WTC11 (cell line): ENCODE results near the gene SGCA. TPM values are rescaled to one million over a fixed set of nuclear protein-coding genes. Genes with fewer than 3 reads are reported as not detected.

Experiments used
- ATAC-seq: fragments of 200-7000 bp; cut with Tn5 transposase; 2 replicates; pipeline ENCODE4 v1.10.0; 2021; ENCODE audit warnings: mild to moderate bottlenecking, moderate library complexity
- CTCF ChIA-PET: fragments of 300-600 bp; sonication (Branson Sonifier 250); formaldehyde crosslinking; loops from one replicate; lab custom pipeline; 2021; ENCODE audit warnings: antibody characterized with exemption; lab: Charles Lee
- POLR2A ChIA-PET: fragments of 350-600 bp; sonication (Branson Sonifier 250); formaldehyde crosslinking; loops from one replicate; lab custom pipeline; 2021; ENCODE audit warnings: antibody characterized with exemption; lab: Charles Lee
- DNase-seq: peaks from one replicate; pipeline ENCODE4 v3.0.0; 2021; ENCODE audit warnings: low spot score
- H3K27ac Mint-ChIP-seq: 2 replicates; pipeline ENCODE4 v1.8.0; 2021; ENCODE audit warnings: mixed read lengths
- H3K27me3 Mint-ChIP-seq: 2 replicates; pipeline ENCODE4 v1.8.0; 2021; ENCODE audit warnings: low read depth, mild to moderate bottlenecking, moderate library complexity, mixed read lengths
- H3K36me3 Mint-ChIP-seq: 2 replicates; pipeline ENCODE4 v1.8.0; 2021; ENCODE audit warnings: mixed read lengths
- H3K4me1 Mint-ChIP-seq: 2 replicates; pipeline ENCODE4 v1.8.0; 2022; ENCODE audit warnings: mixed read lengths
- H3K4me3 Mint-ChIP-seq: 2 replicates; pipeline ENCODE4 v1.8.0; 2021; ENCODE audit warnings: mild to moderate bottlenecking, moderate library complexity, mixed read lengths
- H3K9me3 Mint-ChIP-seq: 2 replicates; pipeline ENCODE4 v1.8.0; 2021; ENCODE audit warnings: mixed read lengths
- AFF4 ChIP-seq: sonication (generic); formaldehyde crosslinking; IDR thresholded peaks from 2 replicates; pipeline ENCODE4 v1.8.1; 2023; ENCODE audit warnings: mild to moderate bottlenecking, missing genetic modification reagents, borderline replicate concordance
- E2F5 ChIP-seq: sonication (generic); formaldehyde crosslinking; IDR thresholded peaks from 2 replicates; pipeline ENCODE4 v1.8.1; 2022; ENCODE audit warnings: mild to moderate bottlenecking, moderate library complexity, missing genetic modification reagents
- ELF4 ChIP-seq: sonication (generic); formaldehyde crosslinking; IDR thresholded peaks from 2 replicates; pipeline ENCODE4 v1.8.1; 2022; ENCODE audit warnings: low read depth, mild to moderate bottlenecking, moderate library complexity, missing genetic modification reagents
- ERG ChIP-seq: fragments of 250-450 bp; sonication (Bioruptor Pico); IDR thresholded peaks from 2 replicates; pipeline ENCODE4 v1.8.0; 2021; ENCODE audit warnings: mild to moderate bottlenecking
- ESRRA ChIP-seq: sonication (generic); formaldehyde crosslinking; IDR thresholded peaks from 2 replicates; pipeline ENCODE4 v1.8.1; 2022; ENCODE audit warnings: mild to moderate bottlenecking, missing genetic modification reagents, borderline replicate concordance
- GRHL2 ChIP-seq: fragments of 250-450 bp; sonication (Bioruptor Pico); IDR thresholded peaks from 2 replicates; pipeline ENCODE4 v1.8.0; 2022; ENCODE audit warnings: mild to moderate bottlenecking, moderate library complexity; ENCODE audit not compliant: insufficient replicate concordance, severe bottlenecking
- IRF2 ChIP-seq: sonication (generic); formaldehyde crosslinking; IDR thresholded peaks from 2 replicates; pipeline ENCODE4 v1.8.0; 2022; ENCODE audit warnings: low read depth, missing genetic modification reagents, borderline replicate concordance
- MAX ChIP-seq: sonication (generic); formaldehyde crosslinking; IDR thresholded peaks from 2 replicates; pipeline ENCODE4 v1.8.0; 2022; ENCODE audit warnings: mild to moderate bottlenecking, missing genetic modification reagents
- OVOL2 ChIP-seq: fragments of 250-450 bp; sonication (Bioruptor Pico); IDR thresholded peaks from 2 replicates; pipeline ENCODE4 v1.9.0; 2021; ENCODE audit warnings: mild to moderate bottlenecking, borderline replicate concordance
- SMAD3 ChIP-seq: sonication (generic); formaldehyde crosslinking; IDR thresholded peaks from 2 replicates; pipeline ENCODE4 v1.8.0; 2022; ENCODE audit warnings: missing genetic modification reagents, mild to moderate bottlenecking, borderline replicate concordance
- SP1 ChIP-seq: sonication (generic); formaldehyde crosslinking; conservative IDR thresholded peaks from 2 replicates; pipeline ENCODE4 v1.8.1; 2022; ENCODE audit warnings: missing genetic modification reagents
- TCF7 ChIP-seq: sonication (generic); formaldehyde crosslinking; IDR thresholded peaks from 2 replicates; pipeline ENCODE4 v1.8.0; 2022; ENCODE audit warnings: mild to moderate bottlenecking, low read depth, missing genetic modification reagents, moderate library complexity
- USF2 ChIP-seq: sonication (generic); formaldehyde crosslinking; IDR thresholded peaks from 2 replicates; pipeline ENCODE4 v1.8.1; 2023; ENCODE audit warnings: mild to moderate bottlenecking, missing genetic modification reagents, moderate library complexity
- ZBTB21 ChIP-seq: sonication (generic); formaldehyde crosslinking; IDR thresholded peaks from 2 replicates; pipeline ENCODE4 v1.8.1; 2023; ENCODE audit warnings: mild to moderate bottlenecking, missing genetic modification reagents, borderline replicate concordance
- ZNF138 ChIP-seq: sonication (generic); formaldehyde crosslinking; conservative IDR thresholded peaks from 2 replicates; pipeline ENCODE4 v1.8.1; 2022; ENCODE audit warnings: mild to moderate bottlenecking, moderate library complexity, missing genetic modification reagents
- ZNF219 ChIP-seq: sonication (generic); formaldehyde crosslinking; IDR thresholded peaks from 2 replicates; pipeline ENCODE4 v1.8.0; 2023; ENCODE audit warnings: missing genetic modification reagents, mild to moderate bottlenecking, borderline replicate concordance
- total RNA-seq: library from RNA; stranded (reverse); gene quantifications from 3 replicates; pipeline ENCODE4 v1.2.3, GENCODE V29; 2021
- TF ChIP-seq, protein P1 (sequence below): sonication (generic); formaldehyde crosslinking; IDR thresholded peaks from 2 replicates; pipeline ENCODE4 v1.8.1; 2023; ENCODE audit warnings: mild to moderate bottlenecking, missing genetic modification reagents, moderate library complexity
- TF ChIP-seq, protein P2 (sequence below): sonication (generic); formaldehyde crosslinking; IDR thresholded peaks from 2 replicates; pipeline ENCODE4 v1.8.0; 2022; ENCODE audit warnings: mild to moderate bottlenecking, missing genetic modification reagents
- TF ChIP-seq, protein P3 (sequence below): fragments of 250-450 bp; sonication (Bioruptor Pico); IDR thresholded peaks from 2 replicates; pipeline ENCODE4 v1.9.0; 2021; ENCODE audit warnings: mild to moderate bottlenecking
- TF ChIP-seq, protein P4 (sequence below): sonication (generic); formaldehyde crosslinking; IDR thresholded peaks from 2 replicates; pipeline ENCODE4 v1.8.1; 2022; ENCODE audit warnings: missing genetic modification reagents, borderline replicate concordance

Gene SGCA
- total RNA-seq, 1 experiment from 2014 or later, result 1.0 TPM

GRCh38 chr17:50196036-50196435 lies 30.2 kb downstream of the SGCA start:
- CTCF ChIA-PET, result interaction anchor here (1.5 to 3.1 kb wide), 3 partner anchors 23 to 201 kb away, joined by 3 to 45 read pairs (median 4); partner anchors contain the start of gene LRRC59
- peaks cover 6% of the 10 kb centered on the region; the same call in 1 of the 2 replicates for H3K4me1 Mint-ChIP-seq
- TF ChIP-seq MAX (CRISPR knock-in tag) (no peak), USF2 (CRISPR knock-in tag) (no peak), ZBTB21 (CRISPR knock-in tag) (no peak), ZNF219 (CRISPR knock-in tag) (no peak), SP1 (CRISPR knock-in tag) (no peak), SMAD3 (CRISPR knock-in tag) (no peak), ELF4 (CRISPR knock-in tag) (no peak), E2F5 (no peak), ZNF138 (no peak), OVOL2 (CRISPR knock-in tag) (no peak), ESRRA (CRISPR knock-in tag) (no peak), ERG (CRISPR knock-in tag) (no peak), TCF7 (CRISPR knock-in tag) (no peak), GRHL2 (CRISPR knock-in tag) (no peak), IRF2 (CRISPR knock-in tag) (no peak), AFF4 (CRISPR knock-in tag) (no peak)
- TF ChIP-seq, protein P1, sequence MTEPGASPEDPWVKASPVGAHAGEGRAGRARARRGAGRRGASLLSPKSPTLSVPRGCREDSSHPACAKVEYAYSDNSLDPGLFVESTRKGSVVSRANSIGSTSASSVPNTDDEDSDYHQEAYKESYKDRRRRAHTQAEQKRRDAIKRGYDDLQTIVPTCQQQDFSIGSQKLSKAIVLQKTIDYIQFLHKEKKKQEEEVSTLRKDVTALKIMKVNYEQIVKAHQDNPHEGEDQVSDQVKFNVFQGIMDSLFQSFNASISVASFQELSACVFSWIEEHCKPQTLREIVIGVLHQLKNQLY (CRISPR knock-in tag), result no peak
- TF ChIP-seq, protein P2, sequence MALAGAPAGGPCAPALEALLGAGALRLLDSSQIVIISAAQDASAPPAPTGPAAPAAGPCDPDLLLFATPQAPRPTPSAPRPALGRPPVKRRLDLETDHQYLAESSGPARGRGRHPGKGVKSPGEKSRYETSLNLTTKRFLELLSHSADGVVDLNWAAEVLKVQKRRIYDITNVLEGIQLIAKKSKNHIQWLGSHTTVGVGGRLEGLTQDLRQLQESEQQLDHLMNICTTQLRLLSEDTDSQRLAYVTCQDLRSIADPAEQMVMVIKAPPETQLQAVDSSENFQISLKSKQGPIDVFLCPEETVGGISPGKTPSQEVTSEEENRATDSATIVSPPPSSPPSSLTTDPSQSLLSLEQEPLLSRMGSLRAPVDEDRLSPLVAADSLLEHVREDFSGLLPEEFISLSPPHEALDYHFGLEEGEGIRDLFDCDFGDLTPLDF, result no peak
- TF ChIP-seq, protein P3, sequence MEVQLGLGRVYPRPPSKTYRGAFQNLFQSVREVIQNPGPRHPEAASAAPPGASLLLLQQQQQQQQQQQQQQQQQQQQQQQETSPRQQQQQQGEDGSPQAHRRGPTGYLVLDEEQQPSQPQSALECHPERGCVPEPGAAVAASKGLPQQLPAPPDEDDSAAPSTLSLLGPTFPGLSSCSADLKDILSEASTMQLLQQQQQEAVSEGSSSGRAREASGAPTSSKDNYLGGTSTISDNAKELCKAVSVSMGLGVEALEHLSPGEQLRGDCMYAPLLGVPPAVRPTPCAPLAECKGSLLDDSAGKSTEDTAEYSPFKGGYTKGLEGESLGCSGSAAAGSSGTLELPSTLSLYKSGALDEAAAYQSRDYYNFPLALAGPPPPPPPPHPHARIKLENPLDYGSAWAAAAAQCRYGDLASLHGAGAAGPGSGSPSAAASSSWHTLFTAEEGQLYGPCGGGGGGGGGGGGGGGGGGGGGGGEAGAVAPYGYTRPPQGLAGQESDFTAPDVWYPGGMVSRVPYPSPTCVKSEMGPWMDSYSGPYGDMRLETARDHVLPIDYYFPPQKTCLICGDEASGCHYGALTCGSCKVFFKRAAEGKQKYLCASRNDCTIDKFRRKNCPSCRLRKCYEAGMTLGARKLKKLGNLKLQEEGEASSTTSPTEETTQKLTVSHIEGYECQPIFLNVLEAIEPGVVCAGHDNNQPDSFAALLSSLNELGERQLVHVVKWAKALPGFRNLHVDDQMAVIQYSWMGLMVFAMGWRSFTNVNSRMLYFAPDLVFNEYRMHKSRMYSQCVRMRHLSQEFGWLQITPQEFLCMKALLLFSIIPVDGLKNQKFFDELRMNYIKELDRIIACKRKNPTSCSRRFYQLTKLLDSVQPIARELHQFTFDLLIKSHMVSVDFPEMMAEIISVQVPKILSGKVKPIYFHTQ, result no peak
- TF ChIP-seq, protein P4, sequence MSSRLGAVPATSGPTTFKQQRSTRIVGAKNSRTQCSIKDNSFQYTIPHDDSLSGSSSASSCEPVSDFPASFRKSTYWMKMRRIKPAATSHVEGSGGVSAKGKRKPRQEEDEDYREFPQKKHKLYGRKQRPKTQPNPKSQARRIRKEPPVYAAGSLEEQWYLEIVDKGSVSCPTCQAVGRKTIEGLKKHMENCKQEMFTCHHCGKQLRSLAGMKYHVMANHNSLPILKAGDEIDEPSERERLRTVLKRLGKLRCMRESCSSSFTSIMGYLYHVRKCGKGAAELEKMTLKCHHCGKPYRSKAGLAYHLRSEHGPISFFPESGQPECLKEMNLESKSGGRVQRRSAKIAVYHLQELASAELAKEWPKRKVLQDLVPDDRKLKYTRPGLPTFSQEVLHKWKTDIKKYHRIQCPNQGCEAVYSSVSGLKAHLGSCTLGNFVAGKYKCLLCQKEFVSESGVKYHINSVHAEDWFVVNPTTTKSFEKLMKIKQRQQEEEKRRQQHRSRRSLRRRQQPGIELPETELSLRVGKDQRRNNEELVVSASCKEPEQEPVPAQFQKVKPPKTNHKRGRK (CRISPR knock-in tag), result no peak
- TF ChIP-seq, all 79 proteins: peak for 0
- H3K4me3 Mint-ChIP-seq, result no peak overlapping the region
- peaks cover 10% of the 10 kb centered on the region for H3K27me3 Mint-ChIP-seq
- H3K27ac Mint-ChIP-seq, result no peak overlapping the region
- POLR2A ChIA-PET, result no interaction called here
- H3K36me3 Mint-ChIP-seq, result no peaks in the 10 kb centered on the region; the same call in 1 of the 2 replicates
- ATAC-seq (no peak), DNase-seq (no peak)
- no peaks in the 10 kb centered on the region for H3K9me3 Mint-ChIP-seq
